ENCODE data around the gene DIP2C. TPM values are rescaled to one million over a fixed set of nuclear protein-coding genes. Genes with fewer than 3 reads are reported as not detected.

Gene DIP2C
- total and polyA plus RNA-seq, 3 experiments from 2014 or later, result 0.44 to 1.1 (median 0.55) TPM

DNA sequence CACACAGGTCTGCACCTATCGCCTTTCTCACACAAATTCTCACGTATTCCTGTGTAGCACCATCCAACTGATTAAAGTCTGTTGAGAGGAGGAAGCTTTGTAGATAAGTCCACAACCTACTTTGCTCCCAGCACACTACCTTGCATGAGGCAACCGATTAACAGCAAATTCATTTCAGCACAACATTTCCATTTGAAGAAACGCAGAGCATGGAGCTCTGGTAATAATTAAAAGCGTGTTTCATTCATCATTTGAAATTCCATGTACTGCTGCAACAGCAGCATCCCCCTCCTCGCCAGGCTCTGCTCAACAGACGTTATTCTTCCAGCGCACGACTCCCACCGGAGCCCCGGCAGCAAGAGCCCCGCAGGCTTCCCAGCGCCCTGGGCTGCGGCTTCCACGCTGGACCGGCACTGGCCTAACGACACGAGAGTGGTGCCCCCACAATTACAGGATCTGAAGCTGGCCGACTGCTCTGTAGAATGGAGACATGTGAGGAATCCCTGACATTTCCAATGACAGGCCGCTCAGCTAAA is 118.8 kb downstream of the DIP2C start:
- H3K9me3 Mint-ChIP-seq, result peaks cover 0 to 7% (median 6%) of the 10 kb centered on the region in 5 donors
- ChIA-PET POLR2A (no interaction called here), CTCF (no interaction called here)
- no peak overlapping the region for H3K4me3 ChIP-seq (ENCODE audit: low read length)
- H3K27me3 Mint-ChIP-seq, result peaks cover 29 to 66% of the 10 kb centered on the region in 2 donors
- H3K36me3 ChIP-seq (ENCODE audit: insufficient read depth, low read length), result no peaks in the 10 kb centered on the region
- H3K27ac Mint-ChIP-seq, result no peak overlapping the region
- no peak for DNase-seq
- H3K4me1 Mint-ChIP-seq, result no peaks in the 10 kb centered on the region
- no peak overlapping the region for H3K4me3 Mint-ChIP-seq
- no peaks in the 10 kb centered on the region for H3K27me3 ChIP-seq (ENCODE audit: insufficient read depth, low read length, poor library complexity, severe bottlenecking)
- no peaks in the 10 kb centered on the region for H3K9me3 ChIP-seq (ENCODE audit: low read length)
- H3K36me3 Mint-ChIP-seq, result peaks cover 0 to 5% (median 0%) of the 10 kb centered on the region in 3 donors
- H3K4me1 ChIP-seq (ENCODE audit: insufficient read depth, low read length), result no peaks in the 10 kb centered on the region
- no peak overlapping the region for H3K27ac ChIP-seq (ENCODE audit: low read depth, low read length)

DNA sequence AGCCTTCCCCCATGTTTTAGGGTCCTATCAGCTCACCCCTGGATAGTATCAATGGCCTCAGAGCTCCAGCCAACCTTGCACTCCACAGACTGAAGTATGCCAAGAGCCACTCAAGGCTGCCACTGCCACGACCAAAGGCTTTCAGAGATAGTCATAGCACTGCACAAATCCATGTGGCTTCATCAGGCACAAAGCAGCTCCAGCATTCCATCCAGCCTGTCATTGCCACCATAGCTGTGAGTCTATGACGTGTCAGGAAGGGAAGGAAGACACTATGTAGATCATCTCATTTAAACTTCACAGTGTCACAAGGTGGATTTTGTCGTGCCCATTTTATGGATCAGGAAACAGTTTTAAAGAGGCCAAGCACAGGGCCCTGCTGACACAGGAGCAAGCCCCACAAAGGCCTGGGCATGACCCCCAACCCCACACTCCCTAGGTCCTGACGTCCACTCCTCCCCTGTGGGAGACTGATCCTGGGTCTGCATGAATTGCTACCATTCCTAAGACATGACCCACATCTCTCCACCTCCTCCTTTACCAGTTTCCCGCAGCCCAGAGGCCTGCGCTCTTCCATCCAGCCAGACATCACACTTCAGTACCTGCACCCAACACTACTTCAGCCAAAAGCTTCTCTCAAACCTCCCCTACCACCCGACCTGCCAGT is 119.4 kb downstream of the DIP2C start:
- peaks cover 31 to 67% of the 10 kb centered on the region in 2 donors for H3K27me3 Mint-ChIP-seq
- DNase-seq, result no peak
- H3K27me3 ChIP-seq (ENCODE audit: insufficient read depth, low read length, poor library complexity, severe bottlenecking), result no peaks in the 10 kb centered on the region
- ChIA-PET POLR2A (no interaction called here), CTCF (interaction anchor here (0.5 kb wide), 1 partner anchor 1319 kb away, joined by 3 read pairs; no protein-coding TSS in a partner anchor)
- peaks cover 0 to 5% (median 0%) of the 10 kb centered on the region in 3 donors for H3K36me3 Mint-ChIP-seq
- H3K4me3 Mint-ChIP-seq, result no peak overlapping the region
- peaks cover 0 to 10% (median 6%) of the 10 kb centered on the region in 5 donors for H3K9me3 Mint-ChIP-seq
- peaks cover 0 to 2% (median 0%) of the 10 kb centered on the region in 3 donors for H3K4me1 Mint-ChIP-seq
- no peak overlapping the region for H3K27ac Mint-ChIP-seq
- H3K9me3 ChIP-seq (ENCODE audit: low read length), result no peaks in the 10 kb centered on the region
- H3K4me3 ChIP-seq (ENCODE audit: low read length), result no peak overlapping the region
- no peaks in the 10 kb centered on the region for H3K36me3 ChIP-seq (ENCODE audit: insufficient read depth, low read length)
- H3K4me1 ChIP-seq (ENCODE audit: insufficient read depth, low read length), result no peaks in the 10 kb centered on the region
- no peak overlapping the region for H3K27ac ChIP-seq (ENCODE audit: low read depth, low read length)

DNA sequence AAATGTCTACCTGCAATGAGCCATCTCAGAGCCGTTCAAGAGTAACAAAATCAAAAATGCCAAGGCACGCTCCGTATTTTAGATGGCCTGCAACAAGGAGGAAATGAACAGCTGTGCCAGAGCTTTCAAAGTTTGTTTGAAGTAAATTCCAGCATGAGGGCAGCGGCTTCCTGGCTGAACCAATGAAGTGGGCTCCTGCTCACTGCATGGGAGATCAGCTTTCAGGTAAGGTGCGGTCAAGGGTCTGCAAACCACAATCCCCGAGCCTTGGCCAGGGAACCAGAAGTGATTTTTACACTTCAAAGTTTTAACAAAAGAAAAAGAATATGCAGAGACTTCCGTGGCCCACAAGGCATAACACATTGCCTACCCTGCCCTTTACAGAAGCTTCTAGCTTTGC is 120.6 kb downstream of the DIP2C start:
- Histone ChIP-seq H3K4me3 (ENCODE audit: low read length) (no peak overlapping the region), H3K36me3 (ENCODE audit: insufficient read depth, low read length) (no peaks in the 10 kb centered on the region), H3K27ac (ENCODE audit: low read depth, low read length) (no peak overlapping the region), H3K9me3 (ENCODE audit: low read length) (no peaks in the 10 kb centered on the region), H3K4me1 (ENCODE audit: insufficient read depth, low read length) (no peaks in the 10 kb centered on the region), H3K27me3 (ENCODE audit: insufficient read depth, low read length, poor library complexity, severe bottlenecking) (no peaks in the 10 kb centered on the region)
- Mint-ChIP-seq H3K27me3 (peaks cover 23 to 63% of the 10 kb centered on the region in 2 donors), H3K36me3 (peaks cover 0 to 14% (median 0%) of the 10 kb centered on the region in 3 donors), H3K4me1 (peaks cover 0 to 2% (median 0%) of the 10 kb centered on the region in 3 donors), H3K27ac (no peak overlapping the region), H3K9me3 (peaks cover 3 to 19% (median 12%) of the 10 kb centered on the region in 5 donors), H3K4me3 (no peak overlapping the region)
- ChIA-PET CTCF (no interaction called here), POLR2A (no interaction called here)
- DNase-seq, result no peak

- no peak overlapping the region for H3K27ac ChIP-seq (ENCODE audit: low read depth, low read length)
- no peak for DNase-seq
- H3K9me3 ChIP-seq (ENCODE audit: low read length), result no peaks in the 10 kb centered on the region
- H3K4me3 ChIP-seq (ENCODE audit: low read length), result no peak overlapping the region
- H3K36me3 Mint-ChIP-seq, result peaks cover 0 to 18% (median 0%) of the 10 kb centered on the region in 3 donors
- POLR2A ChIA-PET, result no interaction called here
- no peaks in the 10 kb centered on the region for H3K4me1 ChIP-seq (ENCODE audit: insufficient read depth, low read length)
- H3K4me3 Mint-ChIP-seq, result no peak overlapping the region
- no peaks in the 10 kb centered on the region for H3K27me3 ChIP-seq (ENCODE audit: insufficient read depth, low read length, poor library complexity, severe bottlenecking)
- H3K36me3 ChIP-seq (ENCODE audit: insufficient read depth, low read length), result no peaks in the 10 kb centered on the region
- CTCF ChIA-PET, result no interaction called here
- peaks cover 9 to 27% (median 14%) of the 10 kb centered on the region in 5 donors for H3K9me3 Mint-ChIP-seq
- no peak overlapping the region for H3K27ac Mint-ChIP-seq
- peaks cover 0 to 2% (median 0%) of the 10 kb centered on the region in 3 donors for H3K4me1 Mint-ChIP-seq
- peaks cover 20 to 62% of the 10 kb centered on the region in 2 donors for H3K27me3 Mint-ChIP-seq
Measured at GRCh38 chr10:567869-568268, 121.6 kb downstream of the DIP2C start.

- Mint-ChIP-seq H3K9me3 (peaks cover 9 to 27% (median 14%) of the 10 kb centered on the region in 5 donors), H3K27me3 (peaks cover 15 to 49% of the 10 kb centered on the region in 2 donors), H3K4me1 (peaks cover 0 to 2% (median 0%) of the 10 kb centered on the region in 3 donors), H3K36me3 (peaks cover 0 to 18% (median 0%) of the 10 kb centered on the region in 3 donors), H3K27ac (no peak overlapping the region), H3K4me3 (no peak overlapping the region)
- no peak for DNase-seq
- ChIA-PET POLR2A (no interaction called here), CTCF (no interaction called here)
- no peak overlapping the region for H3K27ac ChIP-seq (ENCODE audit: low read depth, low read length)
- no peaks in the 10 kb centered on the region for H3K4me1 ChIP-seq (ENCODE audit: insufficient read depth, low read length)
- H3K36me3 ChIP-seq (ENCODE audit: insufficient read depth, low read length), result no peaks in the 10 kb centered on the region
- H3K4me3 ChIP-seq (ENCODE audit: low read length), result no peak overlapping the region
- no peaks in the 10 kb centered on the region for H3K9me3 ChIP-seq (ENCODE audit: low read length)
- H3K27me3 ChIP-seq (ENCODE audit: insufficient read depth, low read length, poor library complexity, severe bottlenecking), result no peaks in the 10 kb centered on the region
Measured at GRCh38 chr10:566241-566885, 123.1 kb downstream of the DIP2C start.

- Histone ChIP-seq H3K27ac (ENCODE audit: low read depth, low read length) (no peak overlapping the region), H3K9me3 (ENCODE audit: low read length) (no peaks in the 10 kb centered on the region), H3K27me3 (ENCODE audit: insufficient read depth, low read length, poor library complexity, severe bottlenecking) (no peaks in the 10 kb centered on the region), H3K36me3 (ENCODE audit: insufficient read depth, low read length) (no peaks in the 10 kb centered on the region), H3K4me1 (ENCODE audit: insufficient read depth, low read length) (no peaks in the 10 kb centered on the region), H3K4me3 (ENCODE audit: low read length) (no peak overlapping the region)
- Mint-ChIP-seq H3K9me3 (peaks cover 9 to 27% (median 14%) of the 10 kb centered on the region in 5 donors), H3K27ac (no peak overlapping the region), H3K36me3 (peaks cover 0 to 18% (median 0%) of the 10 kb centered on the region in 3 donors), H3K4me1 (peaks cover 0 to 2% (median 0%) of the 10 kb centered on the region in 3 donors), H3K27me3 (peaks cover 18 to 51% of the 10 kb centered on the region in 2 donors), H3K4me3 (no peak overlapping the region)
- ChIA-PET CTCF (no interaction called here), POLR2A (no interaction called here)
- no peak for DNase-seq
Measured at GRCh38 chr10:565676-566075, 123.8 kb downstream of the DIP2C start.

DNA sequence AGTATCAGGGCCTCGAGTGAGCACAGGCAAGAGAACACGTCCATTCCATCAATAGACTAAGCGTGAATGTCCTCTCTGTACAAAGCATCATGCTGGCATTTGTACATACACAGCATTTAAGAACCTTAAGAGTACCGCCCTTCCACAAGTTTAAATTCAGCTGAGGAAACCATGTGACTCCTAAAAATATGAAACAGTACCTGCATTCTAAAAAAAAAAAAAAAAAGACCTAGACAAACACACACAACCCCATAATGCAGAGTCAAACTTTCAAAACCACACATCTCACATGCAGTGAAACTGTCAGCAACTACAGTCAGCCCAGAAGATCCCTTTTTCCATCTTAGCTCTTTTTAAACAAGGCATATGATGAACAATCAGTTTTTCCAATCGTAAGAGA is 124.3 kb downstream of the DIP2C start:
- CTCF ChIA-PET, result no interaction called here
- H3K9me3 ChIP-seq (ENCODE audit: low read length), result no peaks in the 10 kb centered on the region
- no peak overlapping the region for H3K27ac ChIP-seq (ENCODE audit: low read depth, low read length)
- peaks cover 9 to 27% (median 13%) of the 10 kb centered on the region in 5 donors for H3K9me3 Mint-ChIP-seq
- H3K4me1 Mint-ChIP-seq, result peaks cover 0 to 2% (median 0%) of the 10 kb centered on the region in 3 donors
- H3K36me3 ChIP-seq (ENCODE audit: insufficient read depth, low read length), result no peaks in the 10 kb centered on the region
- no peak for DNase-seq
- no peak overlapping the region for H3K27ac Mint-ChIP-seq
- no peak overlapping the region for H3K4me3 Mint-ChIP-seq
- H3K4me1 ChIP-seq (ENCODE audit: insufficient read depth, low read length), result no peaks in the 10 kb centered on the region
- H3K36me3 Mint-ChIP-seq, result peaks cover 0 to 13% (median 0%) of the 10 kb centered on the region in 3 donors
- no peaks in the 10 kb centered on the region for H3K27me3 ChIP-seq (ENCODE audit: insufficient read depth, low read length, poor library complexity, severe bottlenecking)
- no peak overlapping the region for H3K4me3 ChIP-seq (ENCODE audit: low read length)
- POLR2A ChIA-PET, result no interaction called here
- H3K27me3 Mint-ChIP-seq, result peaks cover 18 to 46% of the 10 kb centered on the region in 2 donors

DNA sequence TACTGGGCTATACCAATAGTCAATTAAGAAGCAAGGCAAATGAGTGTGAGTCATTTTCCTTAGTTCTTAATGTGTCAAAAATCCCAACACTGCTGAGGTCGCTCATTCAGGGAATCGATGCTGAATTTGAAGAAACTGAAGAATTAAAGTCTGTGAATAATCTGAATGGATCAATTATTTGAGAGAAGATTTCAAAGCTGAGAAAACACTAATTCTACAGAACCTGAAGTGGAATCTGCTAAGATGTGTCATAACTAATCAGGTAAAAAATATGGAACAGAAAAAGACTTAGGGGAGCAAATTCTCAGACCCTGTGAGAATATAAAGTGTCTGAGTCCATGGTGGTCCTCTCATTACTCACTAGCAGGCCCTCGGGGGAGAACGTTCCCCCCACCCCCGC is 125.6 kb downstream of the DIP2C start:
- CTCF ChIA-PET, result no interaction called here
- H3K27ac Mint-ChIP-seq, result no peak overlapping the region
- POLR2A ChIA-PET, result no interaction called here
- peaks cover 0 to 2% (median 0%) of the 10 kb centered on the region in 3 donors for H3K4me1 Mint-ChIP-seq
- Histone ChIP-seq H3K27ac (ENCODE audit: low read depth, low read length) (no peak overlapping the region), H3K27me3 (ENCODE audit: insufficient read depth, low read length, poor library complexity, severe bottlenecking) (no peaks in the 10 kb centered on the region), H3K36me3 (ENCODE audit: insufficient read depth, low read length) (no peaks in the 10 kb centered on the region), H3K4me3 (ENCODE audit: low read length) (no peak overlapping the region), H3K9me3 (ENCODE audit: low read length) (no peaks in the 10 kb centered on the region), H3K4me1 (ENCODE audit: insufficient read depth, low read length) (no peaks in the 10 kb centered on the region)
- H3K9me3 Mint-ChIP-seq, result peaks cover 5 to 22% (median 9%) of the 10 kb centered on the region in 5 donors
- no peak for DNase-seq
- peaks cover 12 to 37% of the 10 kb centered on the region in 2 donors for H3K27me3 Mint-ChIP-seq
- H3K4me3 Mint-ChIP-seq, result no peak overlapping the region
- H3K36me3 Mint-ChIP-seq, result peaks cover 0 to 13% (median 0%) of the 10 kb centered on the region in 3 donors

All from CD8-positive, alpha-beta memory T cell (primary cell).